HCT116 (cell line): Measurements from ENCODE around the gene PTGER4.

ENCODE experiments used
- CEBPB ChIP-seq: IDR thresholded peaks from 2 replicates; pipeline ENCODE4 v1.6.1; 2012; ENCODE audit warnings: low read depth
- CTCF ChIP-seq, 3 experiments: fragments of 200-600 bp in 1 of 3; sonication (generic) in 1 of 3; IDR thresholded peaks in 2 of 3; conservative IDR thresholded peaks in 1 of 3; 2 replicates each; pipeline ENCODE4 v1.5.1; 2012 to 2017; ENCODE audit warnings: low read depth in 2 of 3, low read length in 2 of 3, antibody characterized with exemption in 1 of 3, borderline replicate concordance in 1 of 3, control low read depth in 1 of 3, mild to moderate bottlenecking in 1 of 3, mixed read lengths in 1 of 3, mixed run types in 1 of 3, moderate library complexity in 1 of 3; ENCODE audit not compliant: insufficient read depth in 1 of 3
- EZH2 ChIP-seq: fragments of 200-600 bp; sonication (generic); IDR thresholded peaks from 2 replicates; pipeline ENCODE4 v1.6.1; 2017; ENCODE audit warnings: antibody characterized with exemption, mixed run types
- EZH2phosphoT487 ChIP-seq: fragments of 200-600 bp; IDR thresholded peaks from 2 replicates; pipeline ENCODE4 v1.6.1; 2018; ENCODE audit warnings: antibody characterized with exemption, borderline replicate concordance
- POLR2A ChIP-seq: IDR thresholded peaks from 2 replicates; pipeline ENCODE4 v1.7.0; 2011; ENCODE audit warnings: borderline replicate concordance; ENCODE audit not compliant: insufficient read depth, insufficient read length; ENCODE audit errors: extremely low read depth
- POLR2AphosphoS5 ChIP-seq: IDR thresholded peaks from 2 replicates; pipeline ENCODE4 v1.6.1; 2011; ENCODE audit warnings: mild to moderate bottlenecking, low read depth, low read length, moderate library complexity
- YY1 ChIP-seq: IDR thresholded peaks from 2 replicates; pipeline ENCODE4 v1.6.1; 2011; ENCODE audit warnings: low read length, low read depth, moderate library complexity, mild to moderate bottlenecking; ENCODE audit not compliant: insufficient replicate concordance; ENCODE audit errors: extremely low read depth
- ZNF274 ChIP-seq: fragments of 200-500 bp; sonication (Bioruptor generic); IDR thresholded peaks from 2 replicates; pipeline ENCODE4 v1.6.1; 2014; ENCODE audit warnings: mild to moderate bottlenecking, low read depth, low read length, inconsistent platforms

GRCh38 chr5:40653221-40654022, 26.3 kb upstream of the PTGER4 start:
- TF ChIP-seq CTCF (IDR thresholded peaks at IDR 0.05 in 2 of 3, conservative IDR thresholded peaks at IDR 0.05 in 1 of 3; ENCODE audit: borderline replicate concordance in 1 of 3, insufficient read depth in 1 of 3, low read depth in 2 of 3, low read length in 2 of 3) (no peak), EZH2 (no peak), POLR2AphosphoS5 (no peak), YY1 (no peak), EZH2phosphoT487 (no peak), CEBPB (no peak), ZNF274 (no peak), POLR2A (no peak)
